Ovary (tissue), 3 donors: ENCODE results near the gene CEP72.

Experiments used
- EP300 ChIP-seq: sonication (generic); formaldehyde crosslinking; IDR thresholded peaks from one replicate; pipeline ENCODE4 v1.6.1; 2017; ENCODE audit warnings: antibody characterized with exemption
- TF ChIP-seq, protein P1 (sequence below), 3 donors: fragments of 450-650 bp in 2 of 3; fragments of 200-600 bp in 1 of 3; IDR thresholded peaks; one replicate each; pipeline versions ENCODE4 v1.5.1 to v1.8.0; 2016 to 2022; ENCODE audit warnings: antibody characterized with exemption in 3 of 3, mild to moderate bottlenecking in 1 of 3
- donor health status: DM: no; HTN: no; CAD: no.

DNA sequence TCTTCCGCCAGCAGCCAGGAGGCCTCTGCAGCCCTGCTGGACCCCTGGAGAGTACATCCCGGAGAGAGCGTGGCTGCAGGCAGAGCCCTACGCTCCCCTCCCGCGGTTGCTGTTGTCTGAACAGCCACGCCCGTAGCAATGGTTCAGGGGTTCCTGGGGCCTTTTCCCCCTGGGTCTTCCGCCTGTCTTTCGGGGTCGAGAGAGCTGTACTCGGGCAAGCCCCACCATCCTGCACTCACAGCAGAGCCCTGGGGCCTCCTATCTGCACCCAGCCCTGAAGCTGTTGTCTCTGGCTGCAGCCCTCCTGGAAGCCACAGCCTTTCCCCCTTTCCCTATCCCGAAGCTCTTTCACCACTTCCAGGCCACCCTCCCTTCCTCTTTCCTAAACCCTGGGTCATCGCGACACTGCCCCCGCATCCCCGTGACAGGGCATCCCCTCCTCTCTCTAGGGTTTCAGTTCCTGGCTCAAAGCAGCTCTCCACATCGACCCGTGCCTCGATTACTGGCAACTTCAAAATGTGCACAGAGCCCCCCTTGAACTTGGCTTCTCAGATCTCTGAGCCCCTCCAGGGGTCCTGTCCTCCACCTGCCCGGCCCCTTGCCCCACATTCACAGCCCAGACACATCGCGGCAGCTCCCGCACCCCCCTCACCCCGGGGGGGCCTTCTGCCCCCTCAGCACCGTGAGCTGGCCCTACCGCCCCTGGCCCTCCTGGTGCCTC is 43.9 kb upstream of the CEP72 start:
- TF ChIP-seq, protein P1, sequence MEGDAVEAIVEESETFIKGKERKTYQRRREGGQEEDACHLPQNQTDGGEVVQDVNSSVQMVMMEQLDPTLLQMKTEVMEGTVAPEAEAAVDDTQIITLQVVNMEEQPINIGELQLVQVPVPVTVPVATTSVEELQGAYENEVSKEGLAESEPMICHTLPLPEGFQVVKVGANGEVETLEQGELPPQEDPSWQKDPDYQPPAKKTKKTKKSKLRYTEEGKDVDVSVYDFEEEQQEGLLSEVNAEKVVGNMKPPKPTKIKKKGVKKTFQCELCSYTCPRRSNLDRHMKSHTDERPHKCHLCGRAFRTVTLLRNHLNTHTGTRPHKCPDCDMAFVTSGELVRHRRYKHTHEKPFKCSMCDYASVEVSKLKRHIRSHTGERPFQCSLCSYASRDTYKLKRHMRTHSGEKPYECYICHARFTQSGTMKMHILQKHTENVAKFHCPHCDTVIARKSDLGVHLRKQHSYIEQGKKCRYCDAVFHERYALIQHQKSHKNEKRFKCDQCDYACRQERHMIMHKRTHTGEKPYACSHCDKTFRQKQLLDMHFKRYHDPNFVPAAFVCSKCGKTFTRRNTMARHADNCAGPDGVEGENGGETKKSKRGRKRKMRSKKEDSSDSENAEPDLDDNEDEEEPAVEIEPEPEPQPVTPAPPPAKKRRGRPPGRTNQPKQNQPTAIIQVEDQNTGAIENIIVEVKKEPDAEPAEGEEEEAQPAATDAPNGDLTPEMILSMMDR (IDR thresholded peaks at IDR 0.05): no peak
- no peak for TF ChIP-seq EP300
